NAMALWA (cell line): ENCODE measurements around the gene SLC39A11.

Experiments used
- DNase-seq: peaks from one replicate; pipeline ENCODE4 v3.0.0-alpha.2; 2015; ENCODE audit warnings: low spot score

The SLC39A11 gene

GRCh38 chr17:72976971-72977770 is 115.3 kb downstream of the SLC39A11 start:
- no peak for DNase-seq

- DNase-seq = no peak
Measured at GRCh38 chr17:72975509-72975908, 117.0 kb downstream of the SLC39A11 start.

- DNase-seq = no peak
Measured at GRCh38 chr17:72974605-72975232, 117.8 kb downstream of the SLC39A11 start.

DNA sequence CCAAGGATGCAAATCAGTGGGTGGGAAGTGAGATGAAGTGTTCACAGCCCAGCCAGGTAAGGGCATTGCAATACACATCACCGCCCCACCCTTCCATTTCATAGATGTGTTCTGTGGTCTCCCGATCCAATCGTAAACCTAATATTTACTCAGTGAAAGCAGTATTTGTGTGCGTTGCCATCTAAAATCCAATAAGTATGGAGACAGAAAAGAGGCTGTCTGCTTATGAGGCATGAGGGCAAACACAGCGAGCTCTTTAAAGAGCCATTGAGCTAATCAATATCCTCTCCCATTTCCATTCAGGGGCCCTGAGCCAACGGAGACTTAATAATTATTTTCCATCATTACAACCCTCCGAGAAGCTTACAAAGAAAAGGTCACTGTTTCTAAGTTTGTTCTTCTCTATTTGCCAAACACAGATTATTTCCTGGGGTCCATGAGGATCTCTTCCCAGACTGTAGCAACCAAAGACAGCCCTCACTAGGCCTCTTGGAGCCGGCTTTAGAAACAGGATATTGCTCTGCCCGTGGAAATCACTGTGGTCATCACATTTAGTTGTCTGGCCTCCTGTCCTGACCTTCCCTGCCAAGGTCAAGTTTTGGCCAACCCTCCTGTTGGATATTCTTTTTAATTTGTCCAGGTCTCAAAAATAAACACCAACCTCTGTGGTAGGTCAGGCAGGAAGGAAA is 120.1 kb downstream of the SLC39A11 start:
- DNase-seq = no peak

DNA sequence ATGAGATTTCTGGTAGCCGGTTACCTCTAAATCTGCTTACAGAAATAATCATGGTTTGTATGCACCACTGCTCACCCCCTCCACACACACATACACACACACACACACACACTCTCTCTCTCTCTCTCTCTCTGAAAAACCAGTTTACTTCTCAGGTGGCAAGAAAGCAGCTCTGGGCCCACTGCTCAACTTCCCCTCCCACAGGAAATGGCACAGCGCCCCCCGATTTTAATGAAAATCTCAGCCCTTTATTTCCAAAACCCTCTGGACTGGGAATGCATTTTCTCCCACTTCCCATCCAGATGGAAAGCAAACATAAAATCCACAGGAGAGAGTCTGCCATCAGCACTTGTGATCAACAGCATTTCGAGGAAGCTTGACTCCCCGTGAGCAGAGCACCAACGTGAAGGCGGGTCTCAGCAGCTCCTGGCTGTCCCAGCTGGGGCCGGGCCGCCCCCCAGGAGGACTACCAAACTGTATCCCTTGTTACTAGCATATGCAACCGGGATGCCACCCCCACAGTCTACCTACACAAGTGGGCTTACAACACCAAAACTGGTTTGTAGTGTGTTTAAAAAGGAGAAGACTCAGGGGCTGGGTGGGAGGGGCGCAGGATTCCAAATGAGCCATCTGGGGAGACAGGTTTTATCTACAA is 121.1 kb downstream of the SLC39A11 start:
- DNase-seq = no peak

DNA sequence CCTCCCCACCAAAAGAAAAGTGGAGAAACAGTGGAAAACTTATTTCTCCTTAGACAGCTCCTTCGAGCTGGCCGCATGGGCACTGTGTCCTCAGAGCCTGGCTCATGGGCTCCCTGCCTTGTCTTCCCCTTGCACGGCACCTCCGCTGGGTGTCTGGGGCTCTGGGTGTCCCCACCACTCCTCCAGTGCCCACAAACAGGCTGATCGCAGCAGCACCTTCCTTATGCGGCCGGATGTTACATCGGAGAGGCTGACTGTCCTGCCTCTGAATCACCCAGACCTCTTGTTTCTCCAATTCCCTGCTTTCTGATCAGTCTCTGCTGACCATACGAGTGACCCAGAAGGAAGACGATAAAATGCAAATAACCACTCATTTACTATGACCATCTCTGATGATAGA is 121.7 kb downstream of the SLC39A11 start:
- DNase-seq = no peak

DNA sequence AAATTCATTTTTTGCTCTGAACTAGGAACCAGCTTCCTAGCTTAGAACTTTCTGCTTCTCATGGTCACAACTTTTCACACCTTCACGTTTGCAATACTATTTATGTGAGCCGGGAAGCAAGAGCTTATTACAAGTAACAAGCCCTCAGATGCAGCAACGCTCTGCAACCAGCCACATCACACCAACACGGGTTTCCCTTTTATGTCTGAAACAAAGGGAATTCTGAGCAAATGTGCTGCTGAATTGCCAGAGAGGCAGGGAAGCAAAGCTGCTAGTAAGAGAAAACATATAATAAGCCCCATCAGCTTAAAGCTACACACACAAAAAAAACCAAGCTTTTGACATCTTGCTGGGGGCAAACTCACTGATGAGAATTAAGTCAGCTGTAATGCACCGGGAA is 122.2 kb downstream of the SLC39A11 start:
- DNase-seq = no peak

GRCh38 chr17:72969293-72969906 is 123.1 kb downstream of the SLC39A11 start:
- no peak for DNase-seq

GRCh38 chr17:72968798-72969197 is 123.7 kb downstream of the SLC39A11 start:
- no peak for DNase-seq

GRCh38 chr17:72967977-72968585 is 124.4 kb downstream of the SLC39A11 start:
- DNase-seq = no peak

- DNase-seq = no peak
Measured at GRCh38 chr17:72967277-72967970, 125.1 kb downstream of the SLC39A11 start.

- no peak for DNase-seq
Measured at GRCh38 chr17:72962106-72962505, 130.4 kb downstream of the SLC39A11 start.

DNA sequence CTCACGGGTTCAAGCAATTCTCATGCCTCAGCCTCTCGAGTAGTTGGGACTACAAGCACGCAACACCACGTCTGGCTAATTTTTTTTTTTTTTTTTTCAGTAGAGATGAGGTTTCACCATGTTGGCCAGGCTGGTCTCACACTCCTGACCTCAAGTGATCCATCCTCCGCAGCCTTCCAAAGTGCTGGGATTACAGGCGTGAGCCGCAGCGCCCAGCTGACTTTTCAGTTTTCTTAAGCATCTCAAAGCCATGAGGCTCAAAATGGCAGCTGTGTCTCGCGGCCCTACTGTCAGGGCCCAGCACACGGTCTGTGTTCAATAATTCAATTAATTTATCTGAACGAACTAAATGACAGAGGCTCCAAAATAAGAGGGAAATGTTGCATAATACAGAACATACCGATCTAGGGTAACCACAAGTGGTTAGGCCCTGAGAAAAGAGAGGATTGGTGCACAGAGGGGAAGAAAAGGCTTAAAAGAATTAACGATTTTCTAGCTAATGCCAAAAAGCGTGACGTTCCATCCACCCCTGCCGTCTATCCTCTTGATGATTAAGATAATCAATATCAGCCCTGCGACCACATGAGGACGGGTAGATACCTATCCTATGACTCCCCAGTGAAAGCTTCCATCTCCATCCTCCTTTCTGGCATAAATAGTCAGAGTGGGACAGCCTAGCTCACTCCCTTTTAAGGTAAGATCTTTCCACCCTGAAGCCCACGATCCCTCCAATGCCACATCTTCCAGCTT is 136.9 kb downstream of the SLC39A11 start:
- no peak for DNase-seq

GRCh38 chr17:72954579-72954978 is 137.9 kb downstream of the SLC39A11 start:
- no peak for DNase-seq

DNA sequence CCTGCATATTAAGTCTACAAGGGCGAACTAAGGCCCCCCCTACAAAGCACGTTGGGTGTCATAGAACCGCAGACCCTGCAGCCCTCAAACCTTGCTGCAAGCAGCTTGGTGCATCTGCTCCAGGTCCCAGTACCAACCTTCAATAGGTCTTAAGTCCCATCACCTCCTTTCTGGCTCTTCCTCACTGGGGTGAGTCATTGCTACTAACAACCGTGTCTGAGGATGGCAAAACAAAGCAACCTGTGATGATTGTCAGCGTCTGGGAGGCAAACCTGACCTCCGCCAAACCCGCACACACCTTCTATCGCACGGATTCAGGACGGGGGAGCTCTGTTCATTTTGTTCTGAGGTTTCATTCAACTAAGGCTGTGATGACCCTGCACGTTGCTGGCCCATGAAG is 138.9 kb downstream of the SLC39A11 start:
- no peak for DNase-seq

DNA sequence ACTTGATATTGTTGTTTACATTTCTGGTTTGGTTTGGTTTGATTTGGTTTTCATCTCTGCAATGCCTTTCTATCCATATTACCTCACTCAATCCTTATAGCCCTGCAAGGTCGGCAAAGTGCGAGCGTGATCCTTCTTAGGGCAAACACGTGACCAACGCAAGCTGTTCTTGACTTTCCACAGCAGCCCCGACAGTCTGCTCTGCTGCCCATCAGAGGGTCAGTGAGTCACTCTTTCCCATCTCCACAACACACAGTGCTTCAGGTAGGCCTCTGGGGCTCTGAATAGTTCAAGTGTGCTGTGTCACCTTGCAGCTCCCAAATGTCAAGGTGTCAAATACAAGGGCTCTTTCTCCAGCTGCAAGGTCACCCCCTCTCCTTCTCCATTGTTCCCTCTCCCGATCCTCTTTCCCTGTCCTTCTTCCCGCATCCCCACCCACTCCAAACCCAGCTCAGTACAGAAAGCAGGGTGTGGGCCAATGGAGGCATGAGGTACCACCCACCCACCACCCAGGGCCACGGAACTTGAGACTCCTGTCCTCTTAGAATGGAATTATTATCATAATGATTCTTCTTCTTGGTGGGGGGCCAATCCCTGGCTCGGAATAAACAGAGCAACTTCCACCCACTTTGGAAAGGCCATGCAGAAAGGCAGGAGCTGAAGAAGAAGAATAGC is 139.7 kb downstream of the SLC39A11 start:
- no peak for DNase-seq

- no peak for DNase-seq
Measured at GRCh38 chr17:72952220-72952619, 140.3 kb downstream of the SLC39A11 start.

GRCh38 chr17:72950242-72950931 is 142.1 kb downstream of the SLC39A11 start:
- no peak for DNase-seq

- no peak for DNase-seq
Measured at GRCh38 chr17:72948115-72948514, 144.4 kb downstream of the SLC39A11 start.
